LNCaP clone FGC (cell line): ENCODE results near the gene CHD6.

Source experiments
- DNase-seq: peaks from one replicate; pipeline ENCODE4 v3.0.0-alpha.2; 2011; ENCODE audit warnings: low read depth
- H3K4me3 ChIP-seq: 2 replicates; pipeline ENCODE4 v1.5.1; 2011; ENCODE audit warnings: mild to moderate bottlenecking, low read depth, low read length, control low read depth
- TF ChIP-seq, protein P1 (sequence below): IDR thresholded peaks from 2 replicates; pipeline ENCODE4 v1.5.1; 2012; ENCODE audit warnings: mild to moderate bottlenecking; ENCODE audit not compliant: control insufficient read depth, insufficient read depth; ENCODE audit errors: extremely low read depth

Gene CHD6

GRCh38 chr20:41361757-41362747 lies 256.1 kb downstream of the CHD6 start:
- H3K4me3 ChIP-seq = no peak overlapping the region
- TF ChIP-seq, protein P1, sequence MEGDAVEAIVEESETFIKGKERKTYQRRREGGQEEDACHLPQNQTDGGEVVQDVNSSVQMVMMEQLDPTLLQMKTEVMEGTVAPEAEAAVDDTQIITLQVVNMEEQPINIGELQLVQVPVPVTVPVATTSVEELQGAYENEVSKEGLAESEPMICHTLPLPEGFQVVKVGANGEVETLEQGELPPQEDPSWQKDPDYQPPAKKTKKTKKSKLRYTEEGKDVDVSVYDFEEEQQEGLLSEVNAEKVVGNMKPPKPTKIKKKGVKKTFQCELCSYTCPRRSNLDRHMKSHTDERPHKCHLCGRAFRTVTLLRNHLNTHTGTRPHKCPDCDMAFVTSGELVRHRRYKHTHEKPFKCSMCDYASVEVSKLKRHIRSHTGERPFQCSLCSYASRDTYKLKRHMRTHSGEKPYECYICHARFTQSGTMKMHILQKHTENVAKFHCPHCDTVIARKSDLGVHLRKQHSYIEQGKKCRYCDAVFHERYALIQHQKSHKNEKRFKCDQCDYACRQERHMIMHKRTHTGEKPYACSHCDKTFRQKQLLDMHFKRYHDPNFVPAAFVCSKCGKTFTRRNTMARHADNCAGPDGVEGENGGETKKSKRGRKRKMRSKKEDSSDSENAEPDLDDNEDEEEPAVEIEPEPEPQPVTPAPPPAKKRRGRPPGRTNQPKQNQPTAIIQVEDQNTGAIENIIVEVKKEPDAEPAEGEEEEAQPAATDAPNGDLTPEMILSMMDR = no peak
- no peak for DNase-seq

GRCh38 chr20:41360831-41361756 lies 257.1 kb downstream of the CHD6 start:
- H3K4me3 ChIP-seq = no peak overlapping the region
- no peak for DNase-seq
- TF ChIP-seq, protein P1 = no peak

DNA sequence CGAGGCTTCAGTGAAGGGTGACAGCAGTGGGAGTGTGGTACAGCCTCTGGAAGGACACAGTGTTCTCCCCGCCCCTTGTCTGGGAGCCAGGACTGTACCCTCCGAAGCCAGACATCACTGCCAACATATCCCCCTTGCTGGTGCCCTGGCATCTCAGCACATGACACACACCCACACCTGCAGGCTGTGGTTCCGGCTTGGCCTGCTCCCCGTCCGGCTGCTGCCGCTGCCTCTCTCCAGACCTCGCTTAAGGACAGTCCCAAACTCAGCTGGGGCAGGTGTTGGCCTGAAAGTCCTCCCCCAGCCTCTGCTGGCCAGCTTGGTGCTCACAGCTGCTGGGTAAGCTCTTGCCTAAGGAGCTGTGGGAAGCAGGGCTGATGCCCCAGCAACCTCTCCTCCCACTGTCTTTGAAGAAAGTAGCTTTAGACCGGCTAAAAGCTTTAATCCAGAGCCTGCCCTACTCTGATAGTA lies 258.6 kb downstream of the CHD6 start:
- H3K4me3 ChIP-seq = no peak overlapping the region
- TF ChIP-seq, protein P1 = no peak
- no peak for DNase-seq

- TF ChIP-seq, protein P1 = no peak
- no peak for DNase-seq
- H3K4me3 ChIP-seq = no peak overlapping the region
These were observed 259.5 kb downstream of the CHD6 start for GRCh38 chr20:41358717-41359116.

GRCh38 chr20:41358230-41358629 lies 259.9 kb downstream of the CHD6 start:
- no peak for DNase-seq
- TF ChIP-seq, protein P1 = no peak
- H3K4me3 ChIP-seq = no peak overlapping the region

GRCh38 chr20:41357424-41358163 lies 260.6 kb downstream of the CHD6 start:
- TF ChIP-seq, protein P1 = no peak
- DNase-seq = no peak
- no peak overlapping the region for H3K4me3 ChIP-seq
